ENCODE measurements around the gene HDAC7.
"Not testable (repeated sequence)": the region's sequence is repeated elsewhere in the genome, so short reads cannot be mapped to it uniquely, and the experiment has no call there.

Gene HDAC7

GRCh38 chr12:47848853-47849252 is 29.1 kb upstream of the HDAC7 start:
- no peak for DNase-seq

GRCh38 chr12:47846294-47846996 is 26.7 kb upstream of the HDAC7 start:
- no peak for DNase-seq

- no peak for DNase-seq
Measured at GRCh38 chr12:47845081-47845480, 25.4 kb upstream of the HDAC7 start.

- DNase-seq, result no peak
Measured at GRCh38 chr12:47844264-47845019, 24.7 kb upstream of the HDAC7 start.

GRCh38 chr12:47843226-47843980 is 23.7 kb upstream of the HDAC7 start:
- DNase-seq, result no peak

- not testable (repeated sequence) for DNase-seq
Measured at GRCh38 chr12:47842543-47842942, 22.8 kb upstream of the HDAC7 start.

GRCh38 chr12:47841910-47842309 is 22.2 kb upstream of the HDAC7 start:
- DNase-seq, result no peak

- no peak for DNase-seq
Measured at GRCh38 chr12:47841501-47841900, 21.8 kb upstream of the HDAC7 start.

GRCh38 chr12:47840571-47840970 is 20.9 kb upstream of the HDAC7 start:
- no peak for DNase-seq

- DNase-seq, result no peak
Measured at GRCh38 chr12:47839214-47839876, 19.6 kb upstream of the HDAC7 start.

GRCh38 chr12:47838286-47838931 is 18.7 kb upstream of the HDAC7 start:
- DNase-seq, result peak; percentile 39

- peak; percentile 70 for DNase-seq
Measured at GRCh38 chr12:47837190-47838171, 17.8 kb upstream of the HDAC7 start.

- no peak for DNase-seq
Measured at GRCh38 chr12:47835831-47836155, 16.1 kb upstream of the HDAC7 start.

GRCh38 chr12:47835006-47835830 is 15.5 kb upstream of the HDAC7 start:
- peak; percentile 47 for DNase-seq

- DNase-seq, result no peak
Measured at GRCh38 chr12:47834199-47834903, 14.6 kb upstream of the HDAC7 start.

- DNase-seq, result no peak
Measured at GRCh38 chr12:47833591-47834012, 13.9 kb upstream of the HDAC7 start.

GRCh38 chr12:47832263-47832933 is 12.7 kb upstream of the HDAC7 start:
- no peak for DNase-seq

GRCh38 chr12:47829584-47829983 is 9.9 kb upstream of the HDAC7 start:
- peak; percentile 66 for DNase-seq

GRCh38 chr12:47828976-47829482 is 9.3 kb upstream of the HDAC7 start:
- DNase-seq, result peak; percentile 56

Data from RPMI8226 (cell line).